ENCODE results near the gene PRKCI. TPM values are rescaled to one million over a fixed set of nuclear protein-coding genes. Genes with fewer than 3 reads are reported as not detected.

The PRKCI gene
- total RNA-seq, 1 experiment from 2014 or later, result 25.2 TPM

GRCh38 chr3:170321321-170322034 is 99.3 kb downstream of the PRKCI start:
- ChIA-PET RAD21 (ENCODE audit: low non-redundant PET in 1 of 2, low total read pairs in 2 of 2, uncharacterized antibody in 2 of 2, unreplicated experiment in 2 of 2) (no interaction called here), POLR2A (no interaction called here), CTCF (interaction anchor here (1.2 kb wide), 2 partner anchors 12 to 93 kb away, joined by 3 read pairs; no protein-coding TSS in a partner anchor)
- Histone ChIP-seq H3K79me2 (ENCODE audit: insufficient read depth, low read length) (no peaks in the 10 kb centered on the region), H3K4me2 (ENCODE audit: low read length) (no peak overlapping the region), H3K27ac (ENCODE audit: low read depth, low read length) (no peak overlapping the region), H3K9me3 (ENCODE audit: control insufficient read depth in 1 of 2, insufficient read depth in 1 of 2, low read depth in 1 of 2, low read length in 2 of 2) (no peaks in the 10 kb centered on the region), H3K4me1 (ENCODE audit: control insufficient read depth in 1 of 2, insufficient read depth in 2 of 2, low read length in 2 of 2) (peaks cover 0 to 4% of the 10 kb centered on the region in 2 experiments; a peak in 2 of 4 replicates), H3K9me2 (ENCODE audit: insufficient read depth) (no peaks in the 10 kb centered on the region), H4K20me1 (ENCODE audit: insufficient read depth) (no peaks in the 10 kb centered on the region), H3K36me3 (ENCODE audit: control insufficient read depth in 1 of 2, insufficient read depth in 2 of 2, low read length in 2 of 2) (no peaks in the 10 kb centered on the region), H3K27me3 (ENCODE audit: insufficient read depth, low read length) (no peaks in the 10 kb centered on the region), H3K4me3 (replicated peaks in 1 of 2; ENCODE audit: low read depth in 1 of 2, low read length in 2 of 2) (no peak overlapping the region), H2AFZ (ENCODE audit: low read depth, low read length, poor library complexity, severe bottlenecking) (no peak overlapping the region), H3K9ac (ENCODE audit: low read length) (no peak overlapping the region)
- intact Hi-C loops (cut with micrococcal nuclease), result no loop called here
- no TSS peak for BruUV-seq (replicated peaks)
- TF ChIP-seq SIN3A (IDR thresholded peaks at IDR 0.05; ENCODE audit: low read depth) (no peak), TCF7L2 (IDR thresholded peaks at IDR 0.05; ENCODE audit: borderline replicate concordance, extremely low read depth, insufficient read depth, insufficient read length) (no peak), POLR2AphosphoS5 (IDR thresholded peaks at IDR 0.05; ENCODE audit: low read depth, low read length) (no peak), ZFX (IDR thresholded peaks at IDR 0.05) (no peak), EZH2phosphoT487 (IDR thresholded peaks at IDR 0.05; ENCODE audit: borderline replicate concordance) (no peak), CEBPB (IDR thresholded peaks at IDR 0.05; ENCODE audit: low read depth) (no peak), POLR2A (IDR thresholded peaks at IDR 0.05; ENCODE audit: borderline replicate concordance, extremely low read depth, insufficient read depth, insufficient read length) (no peak), ZNF274 (IDR thresholded peaks at IDR 0.05; ENCODE audit: low read depth, low read length) (no peak), SRF (IDR thresholded peaks at IDR 0.05; ENCODE audit: low read depth) (no peak)
- TF ChIP-seq, protein P1, sequence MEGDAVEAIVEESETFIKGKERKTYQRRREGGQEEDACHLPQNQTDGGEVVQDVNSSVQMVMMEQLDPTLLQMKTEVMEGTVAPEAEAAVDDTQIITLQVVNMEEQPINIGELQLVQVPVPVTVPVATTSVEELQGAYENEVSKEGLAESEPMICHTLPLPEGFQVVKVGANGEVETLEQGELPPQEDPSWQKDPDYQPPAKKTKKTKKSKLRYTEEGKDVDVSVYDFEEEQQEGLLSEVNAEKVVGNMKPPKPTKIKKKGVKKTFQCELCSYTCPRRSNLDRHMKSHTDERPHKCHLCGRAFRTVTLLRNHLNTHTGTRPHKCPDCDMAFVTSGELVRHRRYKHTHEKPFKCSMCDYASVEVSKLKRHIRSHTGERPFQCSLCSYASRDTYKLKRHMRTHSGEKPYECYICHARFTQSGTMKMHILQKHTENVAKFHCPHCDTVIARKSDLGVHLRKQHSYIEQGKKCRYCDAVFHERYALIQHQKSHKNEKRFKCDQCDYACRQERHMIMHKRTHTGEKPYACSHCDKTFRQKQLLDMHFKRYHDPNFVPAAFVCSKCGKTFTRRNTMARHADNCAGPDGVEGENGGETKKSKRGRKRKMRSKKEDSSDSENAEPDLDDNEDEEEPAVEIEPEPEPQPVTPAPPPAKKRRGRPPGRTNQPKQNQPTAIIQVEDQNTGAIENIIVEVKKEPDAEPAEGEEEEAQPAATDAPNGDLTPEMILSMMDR (IDR thresholded peaks at IDR 0.05 in 2 of 3, conservative IDR thresholded peaks at IDR 0.05 in 1 of 3; ENCODE audit: borderline replicate concordance in 1 of 3, insufficient read depth in 1 of 3, low read depth in 2 of 3, low read length in 2 of 3), result no peak
- TF ChIP-seq, protein P2, sequence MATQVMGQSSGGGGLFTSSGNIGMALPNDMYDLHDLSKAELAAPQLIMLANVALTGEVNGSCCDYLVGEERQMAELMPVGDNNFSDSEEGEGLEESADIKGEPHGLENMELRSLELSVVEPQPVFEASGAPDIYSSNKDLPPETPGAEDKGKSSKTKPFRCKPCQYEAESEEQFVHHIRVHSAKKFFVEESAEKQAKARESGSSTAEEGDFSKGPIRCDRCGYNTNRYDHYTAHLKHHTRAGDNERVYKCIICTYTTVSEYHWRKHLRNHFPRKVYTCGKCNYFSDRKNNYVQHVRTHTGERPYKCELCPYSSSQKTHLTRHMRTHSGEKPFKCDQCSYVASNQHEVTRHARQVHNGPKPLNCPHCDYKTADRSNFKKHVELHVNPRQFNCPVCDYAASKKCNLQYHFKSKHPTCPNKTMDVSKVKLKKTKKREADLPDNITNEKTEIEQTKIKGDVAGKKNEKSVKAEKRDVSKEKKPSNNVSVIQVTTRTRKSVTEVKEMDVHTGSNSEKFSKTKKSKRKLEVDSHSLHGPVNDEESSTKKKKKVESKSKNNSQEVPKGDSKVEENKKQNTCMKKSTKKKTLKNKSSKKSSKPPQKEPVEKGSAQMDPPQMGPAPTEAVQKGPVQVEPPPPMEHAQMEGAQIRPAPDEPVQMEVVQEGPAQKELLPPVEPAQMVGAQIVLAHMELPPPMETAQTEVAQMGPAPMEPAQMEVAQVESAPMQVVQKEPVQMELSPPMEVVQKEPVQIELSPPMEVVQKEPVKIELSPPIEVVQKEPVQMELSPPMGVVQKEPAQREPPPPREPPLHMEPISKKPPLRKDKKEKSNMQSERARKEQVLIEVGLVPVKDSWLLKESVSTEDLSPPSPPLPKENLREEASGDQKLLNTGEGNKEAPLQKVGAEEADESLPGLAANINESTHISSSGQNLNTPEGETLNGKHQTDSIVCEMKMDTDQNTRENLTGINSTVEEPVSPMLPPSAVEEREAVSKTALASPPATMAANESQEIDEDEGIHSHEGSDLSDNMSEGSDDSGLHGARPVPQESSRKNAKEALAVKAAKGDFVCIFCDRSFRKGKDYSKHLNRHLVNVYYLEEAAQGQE (IDR thresholded peaks at IDR 0.05; ENCODE audit: low read depth), result no peak
- no peak for DNase-seq (ENCODE audit: low read depth, low spot score)
- no peak for ATAC-seq

Data from HCT116 (cell line).